PC-3 (cell line): Measurements from ENCODE around the gene CDY2A. TPM values are rescaled to one million over a fixed set of nuclear protein-coding genes. Genes with fewer than 3 reads are reported as not detected.
"Not testable (repeated sequence)": the region's sequence is repeated elsewhere in the genome, so short reads cannot be mapped to it uniquely, and the experiment has no call there.

Source experiments
- ATAC-seq: fragments of 200-7000 bp; cut with Tn5 transposase; 2 replicates; pipeline ENCODE4 v1.9.1; 2020; ENCODE audit warnings: mild to moderate bottlenecking, moderate library complexity
- BruUV-seq: library from RNA; stranded (reverse); fragments of 400-500 nt; replicated peaks from 2 replicates; lab custom pipeline; 2021; lab: Mats Ljungman, UMichigan
- CTCF ChIA-PET: fragments of 300-600 bp; sonication (Branson Sonifier 250); formaldehyde crosslinking; loops from one replicate; lab custom pipeline; 2022; ENCODE audit warnings: antibody characterized with exemption; lab: Charles Lee
- POLR2A ChIA-PET: fragments of 300-600 bp; sonication (Branson Sonifier 250); formaldehyde crosslinking; loops from one replicate; lab custom pipeline; 2022; ENCODE audit warnings: antibody characterized with exemption; ENCODE audit not compliant: unreplicated experiment; lab: Charles Lee
- DNase-seq: peaks from one replicate; pipeline ENCODE4 v3.0.0-alpha.2; 2015
- H2AFZ ChIP-seq: fragments of 300-600 bp; sonication (generic); 2 replicates; pipeline ENCODE4 v1.6.0; 2016; ENCODE audit warnings: antibody characterized with exemption, low read length
- H3F3A ChIP-seq: fragments of 300-600 bp; sonication (generic); one replicate; pipeline ENCODE4 v1.6.0; 2017; ENCODE audit warnings: antibody characterized with exemption, low read length, control low read depth, mild to moderate bottlenecking; ENCODE audit not compliant: unreplicated experiment
- H3K27ac ChIP-seq: fragments of 300-600 bp; sonication (generic); 2 replicates; pipeline ENCODE4 v1.5.1; 2016; ENCODE audit warnings: mild to moderate bottlenecking, low read length
- H3K27me3 ChIP-seq: fragments of 300-600 bp; sonication (generic); 2 replicates; pipeline ENCODE4 v1.6.1; 2016; ENCODE audit warnings: low read length, mixed read lengths
- H3K36me3 ChIP-seq: fragments of 300-600 bp; sonication (generic); 2 replicates; pipeline ENCODE4 v1.6.1; 2016; ENCODE audit warnings: low read depth, mixed run types, low read length, mixed read lengths
- H3K4me1 ChIP-seq: fragments of 300-600 bp; sonication (generic); 2 replicates; pipeline ENCODE4 v1.5.1; 2016; ENCODE audit warnings: low read length; ENCODE audit not compliant: insufficient read depth
- H3K4me2 ChIP-seq: fragments of 300-600 bp; sonication (generic); 2 replicates; pipeline ENCODE4 v1.6.0; 2016; ENCODE audit warnings: low read length
- H3K4me3 ChIP-seq: fragments of 300-600 bp; sonication (generic); 2 replicates; pipeline ENCODE4 v1.5.1; 2016; ENCODE audit warnings: mild to moderate bottlenecking, low read length, mixed read lengths
- H3K79me2 ChIP-seq: fragments of 300-600 bp; sonication (generic); 2 replicates; pipeline ENCODE4 v1.6.1; 2017; ENCODE audit warnings: low read length, mixed read lengths
- H3K9ac ChIP-seq: fragments of 300-600 bp; sonication (generic); 2 replicates; pipeline ENCODE4 v1.6.0; 2016; ENCODE audit warnings: mild to moderate bottlenecking, low read length
- H3K9me2 ChIP-seq: fragments of 300-600 bp; sonication (generic); replicated peaks from 2 replicates; pipeline ENCODE4 v1.6.1; 2016; ENCODE audit warnings: mixed run types, low read length, mixed read lengths
- H3K9me3 ChIP-seq: fragments of 300-600 bp; sonication (generic); 2 replicates; pipeline ENCODE4 v1.6.1; 2016; ENCODE audit warnings: low read length, mixed read lengths
- H4K20me1 ChIP-seq: fragments of 300-600 bp; sonication (generic); 2 replicates; pipeline ENCODE4 v1.6.1; 2016; ENCODE audit warnings: low read length, mixed read lengths
- intact Hi-C: fragments of 100-400 bp; cut with micrococcal nuclease; formaldehyde crosslinking; loops from 2 replicates; pipeline ENCODE4 v1.9.0; 2023
- total RNA-seq: library from RNA; depleted of rRNA; stranded (reverse); fragments of >200 nt; gene quantifications from 2 replicates; pipeline ENCODE4 v1.2.3, GENCODE V29; 2014

Gene CDY2A
- total RNA-seq, 1 experiment from 2014 or later = not detected

GRCh38 chrY:18034100-18034814 lies 8.7 kb downstream of the CDY2A start:
- H3K4me3 ChIP-seq, H3F3A ChIP-seq, POLR2A ChIA-PET, CTCF ChIA-PET, ATAC-seq, H4K20me1 ChIP-seq, DNase-seq, H3K27me3 ChIP-seq, BruUV-seq, H3K9ac ChIP-seq, H2AFZ ChIP-seq, H3K79me2 ChIP-seq, intact Hi-C loops, H3K27ac ChIP-seq, H3K4me2 ChIP-seq, H3K9me2 ChIP-seq, H3K4me1 ChIP-seq, H3K36me3 ChIP-seq, H3K9me3 ChIP-seq: not testable (repeated sequence)

GRCh38 chrY:18034864-18035263 lies 9.3 kb downstream of the CDY2A start:
- H3K4me1 ChIP-seq, H3K36me3 ChIP-seq, intact Hi-C loops, BruUV-seq, H3K27me3 ChIP-seq, CTCF ChIA-PET, H3K4me2 ChIP-seq, DNase-seq, H3K9me3 ChIP-seq, POLR2A ChIA-PET, H3F3A ChIP-seq, H3K4me3 ChIP-seq, H2AFZ ChIP-seq, H4K20me1 ChIP-seq, H3K27ac ChIP-seq, H3K9ac ChIP-seq, H3K79me2 ChIP-seq, H3K9me2 ChIP-seq, ATAC-seq: not testable (repeated sequence)

- H3K4me2 ChIP-seq, H3F3A ChIP-seq, H4K20me1 ChIP-seq, H3K36me3 ChIP-seq, ATAC-seq, H3K9me3 ChIP-seq, H3K4me3 ChIP-seq, BruUV-seq, H3K9me2 ChIP-seq, intact Hi-C loops, H2AFZ ChIP-seq, DNase-seq, CTCF ChIA-PET, POLR2A ChIA-PET, H3K79me2 ChIP-seq, H3K27me3 ChIP-seq, H3K4me1 ChIP-seq, H3K9ac ChIP-seq, H3K27ac ChIP-seq: not testable (repeated sequence)
These were observed 19.4 kb downstream of the CDY2A start for GRCh38 chrY:18044990-18045389.

GRCh38 chrY:18048149-18049040 lies 22.8 kb downstream of the CDY2A start:
- H3K9me3 ChIP-seq, BruUV-seq, H3K4me2 ChIP-seq, H3K36me3 ChIP-seq, intact Hi-C loops, ATAC-seq, H3K4me1 ChIP-seq, H4K20me1 ChIP-seq, H3K4me3 ChIP-seq, H3K9ac ChIP-seq, H3K79me2 ChIP-seq, H3K9me2 ChIP-seq, H3F3A ChIP-seq, DNase-seq, H2AFZ ChIP-seq, CTCF ChIA-PET, POLR2A ChIA-PET, H3K27ac ChIP-seq, H3K27me3 ChIP-seq: not testable (repeated sequence)

DNA sequence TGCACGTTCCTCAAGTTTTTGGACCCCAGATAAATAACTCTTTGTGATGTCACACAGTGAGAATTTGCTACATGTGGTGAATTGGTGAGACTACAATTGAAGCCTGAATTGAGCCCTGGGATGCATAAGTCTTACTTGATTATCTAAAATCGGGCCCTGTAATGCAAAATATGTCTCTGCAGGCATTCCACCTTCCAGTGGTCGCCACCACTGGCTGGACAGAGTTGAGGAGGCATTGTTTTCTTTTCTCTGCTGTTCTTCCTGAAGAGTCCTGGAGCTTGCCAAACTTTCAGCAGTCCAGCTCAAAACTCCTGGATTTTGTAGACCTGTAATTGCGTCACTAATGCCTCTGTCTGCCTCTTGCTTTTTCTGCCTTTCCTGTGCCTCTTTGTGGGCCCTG lies 23.5 kb downstream of the CDY2A start:
- H3K79me2 ChIP-seq, H3K4me3 ChIP-seq, DNase-seq, H3K27ac ChIP-seq, H2AFZ ChIP-seq, H3K9me2 ChIP-seq, H3K36me3 ChIP-seq, H3K9me3 ChIP-seq, H3F3A ChIP-seq, H3K4me1 ChIP-seq, intact Hi-C loops, H3K27me3 ChIP-seq, BruUV-seq, H3K4me2 ChIP-seq, POLR2A ChIA-PET, ATAC-seq, CTCF ChIA-PET, H4K20me1 ChIP-seq, H3K9ac ChIP-seq: not testable (repeated sequence)

DNA sequence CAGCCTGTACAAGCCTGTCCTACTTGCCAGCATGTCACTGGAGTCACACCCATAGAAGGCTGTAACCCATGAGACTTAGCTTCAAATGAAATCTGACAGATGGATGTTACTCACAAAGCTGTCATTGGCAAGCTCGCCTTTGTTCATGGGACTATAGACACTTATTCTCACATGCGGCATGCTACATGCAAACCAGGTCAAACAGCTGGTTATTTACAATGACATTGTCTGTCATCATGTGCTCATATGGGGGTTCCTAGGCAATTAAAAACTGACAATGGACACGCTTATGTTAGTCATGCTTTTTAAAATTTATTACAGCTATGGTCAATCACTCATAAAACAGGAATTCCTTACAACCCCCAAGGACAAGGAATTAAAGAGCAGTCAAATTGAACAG lies 30.9 kb downstream of the CDY2A start:
- H3F3A ChIP-seq, ATAC-seq, H2AFZ ChIP-seq, POLR2A ChIA-PET, H3K27ac ChIP-seq, BruUV-seq, H3K36me3 ChIP-seq, H3K4me1 ChIP-seq, H3K9ac ChIP-seq, H3K4me2 ChIP-seq, H3K4me3 ChIP-seq, H3K9me3 ChIP-seq, H3K27me3 ChIP-seq, CTCF ChIA-PET, DNase-seq, H3K79me2 ChIP-seq, H4K20me1 ChIP-seq, intact Hi-C loops, H3K9me2 ChIP-seq: not testable (repeated sequence)
